MM.1S (cell line): ENCODE results near the gene PRKAG2.

Experiments used
- DNase-seq: peaks from one replicate; pipeline ENCODE4 v3.0.0-alpha.2; 2015
- H2AFZ ChIP-seq: fragments of 300-600 bp; sonication (generic); 2 replicates; pipeline ENCODE4 v1.6.0; 2016; ENCODE audit warnings: antibody characterized with exemption, low read length
- H3F3A ChIP-seq: fragments of 300-600 bp; sonication (generic); 2 replicates; pipeline ENCODE4 v1.6.1; 2016; ENCODE audit warnings: mild to moderate bottlenecking, antibody characterized with exemption, low read length, moderate library complexity, mixed read lengths; ENCODE audit not compliant: insufficient read depth
- H3K27ac ChIP-seq: fragments of 300-600 bp; sonication (generic); 2 replicates; pipeline ENCODE4 v1.5.1; 2016; ENCODE audit warnings: mild to moderate bottlenecking, low read length
- H3K27me3 ChIP-seq: fragments of 300-600 bp; sonication (generic); replicated peaks from 2 replicates; pipeline ENCODE4 v1.6.0; 2016; ENCODE audit warnings: low read length; ENCODE audit not compliant: insufficient read depth
- H3K36me3 ChIP-seq: fragments of 300-600 bp; sonication (generic); replicated peaks from 2 replicates; pipeline ENCODE4 v1.6.1; 2016; ENCODE audit warnings: mild to moderate bottlenecking, low read length, mixed read lengths; ENCODE audit not compliant: insufficient read depth
- H3K4me1 ChIP-seq: fragments of 300-600 bp; sonication (generic); 2 replicates; pipeline ENCODE4 v1.6.1; 2016; ENCODE audit warnings: low read length, mixed read lengths
- H3K4me2 ChIP-seq: fragments of 300-600 bp; sonication (generic); 2 replicates; pipeline ENCODE4 v1.6.0; 2016; ENCODE audit warnings: low read depth, low read length
- H3K4me3 ChIP-seq: fragments of 300-600 bp; sonication (generic); 2 replicates; pipeline ENCODE4 v1.5.1; 2016; ENCODE audit warnings: low read length, mixed read lengths
- H3K79me2 ChIP-seq: fragments of 300-600 bp; sonication (generic); 2 replicates; pipeline ENCODE4 v1.6.1; 2016; ENCODE audit warnings: mixed run types, low read length, mixed read lengths
- H3K9ac ChIP-seq: fragments of 300-600 bp; sonication (generic); 2 replicates; pipeline ENCODE4 v1.6.1; 2016; ENCODE audit warnings: low read length, mixed read lengths
- H3K9me2 ChIP-seq: fragments of 300-600 bp; sonication (generic); replicated peaks from 2 replicates; pipeline ENCODE4 v1.6.1; 2016; ENCODE audit warnings: mild to moderate bottlenecking, low read length, mixed read lengths; ENCODE audit not compliant: insufficient read depth
- H3K9me3 ChIP-seq: fragments of 300-600 bp; sonication (generic); replicated peaks from 2 replicates; pipeline ENCODE4 v1.6.1; 2016; ENCODE audit warnings: mild to moderate bottlenecking, low read length, mixed read lengths; ENCODE audit not compliant: insufficient read depth
- H4K20me1 ChIP-seq: fragments of 300-600 bp; sonication (generic); 2 replicates; pipeline ENCODE4 v1.6.1; 2016; ENCODE audit warnings: mild to moderate bottlenecking, low read length, moderate library complexity, mixed read lengths; ENCODE audit not compliant: insufficient read depth
- CTCF ChIP-seq: fragments of 300-600 bp; sonication (generic); IDR thresholded peaks from 2 replicates; pipeline ENCODE4 v1.5.1; 2016; ENCODE audit warnings: antibody characterized with exemption, low read length, mixed read lengths
- EZH2 ChIP-seq: fragments of 300-600 bp; sonication (generic); optimal IDR thresholded peaks from 2 replicates; pipeline ENCODE3; 2017; ENCODE audit warnings: low read depth, mild to moderate bottlenecking, antibody characterized with exemption, low read length, mixed read lengths
- EZH2phosphoT487 ChIP-seq: fragments of 300-600 bp; sonication (generic); IDR thresholded peaks from 2 replicates; pipeline ENCODE4 v1.6.1; 2018; ENCODE audit warnings: antibody characterized with exemption, low read length

The PRKAG2 gene

DNA sequence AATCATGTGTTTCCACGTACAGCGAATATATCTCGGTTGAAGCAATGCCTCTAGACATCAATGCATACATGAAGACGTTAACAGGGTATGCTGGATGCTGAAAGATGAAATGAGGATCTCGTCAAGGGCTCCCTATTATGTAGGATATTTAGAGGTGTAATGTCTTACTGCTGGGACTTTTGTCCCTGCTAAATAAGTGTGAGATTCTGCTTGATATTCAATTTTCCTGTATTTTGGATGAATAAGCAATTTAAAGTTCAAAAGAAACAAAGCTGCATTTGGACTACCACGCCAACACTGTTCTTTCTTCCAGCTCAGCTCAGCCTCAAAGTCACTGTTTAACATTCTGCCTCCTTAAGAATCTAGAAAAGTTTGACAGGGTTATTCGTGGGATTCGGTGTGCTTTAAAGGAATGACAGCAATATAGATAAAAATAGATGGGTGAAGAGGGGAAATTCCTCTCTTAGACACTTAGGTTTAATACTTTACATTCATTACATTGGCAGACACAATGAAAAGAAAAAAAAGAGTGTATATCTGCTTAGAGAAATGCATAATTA, 247.1 kb downstream of the PRKAG2 start:
- H3K27me3 ChIP-seq = no peaks in the 10 kb centered on the region
- no peaks in the 10 kb centered on the region for H3K36me3 ChIP-seq
- H3K9me2 ChIP-seq = no peaks in the 10 kb centered on the region
- H3K27ac ChIP-seq = no peak overlapping the region
- no peak overlapping the region for H3K4me3 ChIP-seq
- H3K4me2 ChIP-seq = no peak overlapping the region
- H3K79me2 ChIP-seq = peaks cover 29% of the 10 kb centered on the region
- H2AFZ ChIP-seq = no peak overlapping the region
- no peak for DNase-seq
- H3F3A ChIP-seq = peaks cover 30% of the 10 kb centered on the region
- no peak for TF ChIP-seq CTCF
- no peak for TF ChIP-seq EZH2
- TF ChIP-seq EZH2phosphoT487 = no peak
- H3K4me1 ChIP-seq = peaks cover 14% of the 10 kb centered on the region
- H3K9ac ChIP-seq = no peak overlapping the region
- no peaks in the 10 kb centered on the region for H3K9me3 ChIP-seq
- no peaks in the 10 kb centered on the region for H4K20me1 ChIP-seq

- H3K79me2 ChIP-seq = peaks cover 29% of the 10 kb centered on the region
Observed at GRCh38 chr7:151628846-151629604, 247.9 kb downstream of the PRKAG2 start.

GRCh38 chr7:151626422-151627115, 250.3 kb downstream of the PRKAG2 start:
- peak; percentile 23 for DNase-seq

More at GRCh38 chr7:151628846-151629604, 247.9 kb downstream of the PRKAG2 start:
- no peaks in the 10 kb centered on the region for H3K9me2 ChIP-seq
- H3K4me2 ChIP-seq = no peak overlapping the region
- H3K27ac ChIP-seq = no peak overlapping the region
- H3F3A ChIP-seq = peaks cover 28% of the 10 kb centered on the region
- no peak for DNase-seq
- peaks cover 14% of the 10 kb centered on the region for H3K4me1 ChIP-seq
- H3K9ac ChIP-seq = no peak overlapping the region
- no peaks in the 10 kb centered on the region for H3K9me3 ChIP-seq
- H3K27me3 ChIP-seq = no peaks in the 10 kb centered on the region
- no peak overlapping the region for H3K4me3 ChIP-seq
- H3K36me3 ChIP-seq = no peaks in the 10 kb centered on the region
- H4K20me1 ChIP-seq = no peaks in the 10 kb centered on the region
- TF ChIP-seq EZH2phosphoT487 = no peak
- TF ChIP-seq EZH2 = no peak
- no peak for TF ChIP-seq CTCF
- no peak overlapping the region for H2AFZ ChIP-seq

More at GRCh38 chr7:151626422-151627115, 250.3 kb downstream of the PRKAG2 start:
- H3K79me2 ChIP-seq = peaks cover 29% of the 10 kb centered on the region
- no peak overlapping the region for H3K9ac ChIP-seq
- peaks cover 9% of the 10 kb centered on the region for H3K4me1 ChIP-seq
- no peak overlapping the region for H2AFZ ChIP-seq
- H3K27me3 ChIP-seq = no peaks in the 10 kb centered on the region
- no peaks in the 10 kb centered on the region for H3K9me3 ChIP-seq
- no peaks in the 10 kb centered on the region for H3K9me2 ChIP-seq
- H4K20me1 ChIP-seq = no peaks in the 10 kb centered on the region
- no peak overlapping the region for H3K27ac ChIP-seq
- TF ChIP-seq EZH2 = no peak
- TF ChIP-seq CTCF = peak; percentile 35; the same call in 1 of the 2 replicates
- H3K4me3 ChIP-seq = no peak overlapping the region
- no peak overlapping the region for H3K4me2 ChIP-seq
- peaks cover 10% of the 10 kb centered on the region for H3F3A ChIP-seq
- H3K36me3 ChIP-seq = no peaks in the 10 kb centered on the region
